Stomach smooth muscle (tissue), 2 donors: ENCODE measurements around the gene TMEM97.

Experiments
- H3K27ac ChIP-seq: one replicate; pipeline ENCODE4 v1.7.0; 2013; ENCODE audit warnings: mild to moderate bottlenecking, low read length, inconsistent platforms
- H3K27me3 ChIP-seq, 2 donors: one replicate each; pipeline ENCODE4 v1.7.0; 2013; ENCODE audit warnings: low read length in 2 of 2; ENCODE audit not compliant: insufficient read depth in 2 of 2, control insufficient read depth in 1 of 2
- H3K36me3 ChIP-seq, 2 donors: one replicate each; pipeline ENCODE4 v1.7.0; 2013; ENCODE audit warnings: low read length in 2 of 2; ENCODE audit not compliant: control insufficient read depth in 2 of 2, insufficient read depth in 2 of 2
- H3K4me1 ChIP-seq: one replicate; pipeline ENCODE4 v1.7.0; 2013; ENCODE audit warnings: low read length; ENCODE audit not compliant: control insufficient read depth, insufficient read depth
- H3K4me3 ChIP-seq, 2 donors: one replicate each; pipeline ENCODE4 v1.7.0; 2013; ENCODE audit warnings: low read length in 2 of 2
- H3K9ac ChIP-seq, 2 donors: one replicate each; pipeline ENCODE4 v1.7.0; 2013; ENCODE audit warnings: low read length in 2 of 2, mild to moderate bottlenecking in 1 of 2
- H3K9me3 ChIP-seq, 2 donors: one replicate each; pipeline ENCODE4 v1.7.0; 2013; ENCODE audit warnings: low read length in 2 of 2; ENCODE audit not compliant: control insufficient read depth in 2 of 2
- donor health status: healthy.
- donor health status: Pancreatic carcinoma.

TMEM97 gene

DNA sequence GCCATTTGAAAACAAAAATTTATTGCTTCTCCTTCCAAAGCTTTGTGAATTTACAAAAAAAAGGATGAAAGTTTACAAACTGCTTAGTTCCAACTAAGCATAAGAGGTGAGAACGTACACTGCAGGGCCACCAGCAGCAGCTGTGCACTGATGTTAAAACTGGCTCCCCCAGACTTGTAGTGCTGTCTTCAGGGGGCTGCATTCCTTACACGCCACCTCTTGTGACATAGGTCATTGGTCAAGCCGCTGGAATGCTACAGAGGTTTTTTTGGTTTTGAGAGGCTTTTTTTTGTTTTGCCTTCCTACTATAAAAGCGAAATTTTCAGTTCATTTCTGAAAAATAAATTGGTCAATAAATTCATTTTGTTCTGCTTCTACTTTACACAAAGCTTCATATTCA lies 9.3 kb downstream of the TMEM97 start:
- Histone ChIP-seq H3K36me3 (peaks cover 24 to 30% of the 10 kb centered on the region in 2 donors), H3K4me3 (no peak overlapping the region), H3K9ac (no peak overlapping the region), H3K9me3 (no peaks in the 10 kb centered on the region), H3K27ac (no peak overlapping the region), H3K27me3 (no peaks in the 10 kb centered on the region), H3K4me1 (peaks cover 3% of the 10 kb centered on the region)

DNA sequence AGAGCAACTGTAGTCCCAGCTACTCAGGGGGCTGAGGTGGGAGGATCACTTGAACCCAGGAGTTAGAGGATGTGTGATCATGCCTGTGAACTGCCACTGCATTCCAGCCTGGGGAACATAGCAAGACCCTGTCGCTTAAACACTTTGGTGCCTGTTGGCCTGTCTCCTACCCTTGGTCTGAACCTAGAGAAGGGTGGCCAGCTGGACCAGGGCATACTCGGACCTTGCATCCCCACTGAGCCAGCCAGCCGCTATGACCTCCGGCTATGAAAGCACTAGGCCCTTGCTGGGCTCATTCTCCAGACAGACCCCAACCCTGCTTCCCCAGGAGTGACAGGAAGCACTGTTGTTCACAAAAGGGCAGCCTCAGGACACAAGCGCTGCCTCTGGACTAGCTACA lies 11.7 kb downstream of the TMEM97 start:
- H3K27me3 ChIP-seq, result no peaks in the 10 kb centered on the region
- no peaks in the 10 kb centered on the region for H3K9me3 ChIP-seq
- peaks cover 19% of the 10 kb centered on the region for H3K4me1 ChIP-seq
- H3K9ac ChIP-seq, result no peak overlapping the region
- H3K27ac ChIP-seq, result no peak overlapping the region
- peaks cover 24 to 30% of the 10 kb centered on the region in 2 donors for H3K36me3 ChIP-seq
- H3K4me3 ChIP-seq, result no peak overlapping the region

DNA sequence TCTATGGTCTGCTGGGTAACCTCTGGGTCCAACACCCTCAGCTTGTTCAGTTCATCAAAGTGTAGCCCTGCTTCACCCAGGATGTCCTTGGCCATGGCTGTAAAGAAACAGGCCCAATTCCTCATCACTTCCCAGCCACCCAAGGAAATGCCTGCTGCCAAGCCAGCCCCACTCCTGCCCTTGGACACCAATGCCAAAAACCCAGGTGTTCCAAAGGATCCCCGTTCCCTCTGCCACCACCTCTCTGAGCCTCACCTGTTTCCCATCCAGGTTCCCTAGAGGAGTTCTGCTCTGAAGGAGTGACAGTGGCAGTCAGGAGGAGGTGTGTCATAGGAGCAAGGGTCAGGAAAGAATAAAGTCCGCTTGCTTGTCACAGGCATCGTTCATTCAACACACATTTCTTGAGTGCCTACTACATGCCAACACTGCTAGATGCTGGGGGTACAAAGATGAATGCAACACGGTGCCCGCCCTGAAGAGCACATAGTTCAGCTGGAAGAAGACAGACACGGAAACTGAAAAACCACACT lies 13.0 kb downstream of the TMEM97 start:
- H3K36me3 ChIP-seq, result peaks cover 20 to 30% of the 10 kb centered on the region in 2 donors
- no peak overlapping the region for H3K27ac ChIP-seq
- H3K4me3 ChIP-seq, result no peak overlapping the region

DNA sequence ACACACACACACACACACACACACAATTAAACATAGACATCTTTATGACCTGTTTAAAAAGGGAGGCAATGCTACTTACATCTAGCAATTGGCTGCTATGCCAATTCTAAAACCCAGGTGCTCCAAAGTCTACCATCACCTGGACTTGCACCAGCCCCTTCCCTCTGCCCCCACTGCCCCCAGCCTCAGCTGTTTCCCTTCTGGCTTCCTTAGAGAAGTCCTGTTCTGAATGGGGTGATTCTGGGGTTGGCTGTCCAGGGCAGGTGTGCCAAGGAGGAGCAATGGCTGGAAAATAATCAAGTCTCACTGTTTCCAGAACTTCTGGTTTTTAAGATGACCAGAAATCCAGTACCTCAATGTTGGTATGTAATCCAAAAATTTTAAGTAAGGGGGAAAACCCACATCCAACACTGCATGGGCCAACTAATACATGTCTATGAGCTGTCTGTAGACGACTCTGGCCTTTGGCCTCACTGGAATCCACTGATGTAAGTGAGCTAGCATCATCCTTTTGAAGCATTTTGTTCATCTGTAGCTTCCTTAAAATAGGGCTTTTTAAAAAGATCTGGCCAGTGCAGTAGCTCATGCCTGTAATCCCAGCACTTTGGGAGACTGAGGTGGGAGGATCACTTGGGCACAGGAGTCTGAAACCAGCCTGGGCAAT lies 14.2 kb downstream of the TMEM97 start:
- Histone ChIP-seq H3K36me3 (peaks cover 20 to 21% of the 10 kb centered on the region in 2 donors), H3K9me3 (no peaks in the 10 kb centered on the region), H3K4me1 (peaks cover 31% of the 10 kb centered on the region), H3K27ac (no peak overlapping the region), H3K9ac (peak overlapping the region in 1 of 2 donors; percentile 5), H3K27me3 (no peaks in the 10 kb centered on the region), H3K4me3 (no peak overlapping the region)

More for the DNA sequence above, 13.0 kb downstream of the TMEM97 start:
- no peaks in the 10 kb centered on the region for H3K9me3 ChIP-seq
- no peak overlapping the region for H3K9ac ChIP-seq
- H3K4me1 ChIP-seq, result peaks cover 31% of the 10 kb centered on the region
- H3K27me3 ChIP-seq, result no peaks in the 10 kb centered on the region

DNA sequence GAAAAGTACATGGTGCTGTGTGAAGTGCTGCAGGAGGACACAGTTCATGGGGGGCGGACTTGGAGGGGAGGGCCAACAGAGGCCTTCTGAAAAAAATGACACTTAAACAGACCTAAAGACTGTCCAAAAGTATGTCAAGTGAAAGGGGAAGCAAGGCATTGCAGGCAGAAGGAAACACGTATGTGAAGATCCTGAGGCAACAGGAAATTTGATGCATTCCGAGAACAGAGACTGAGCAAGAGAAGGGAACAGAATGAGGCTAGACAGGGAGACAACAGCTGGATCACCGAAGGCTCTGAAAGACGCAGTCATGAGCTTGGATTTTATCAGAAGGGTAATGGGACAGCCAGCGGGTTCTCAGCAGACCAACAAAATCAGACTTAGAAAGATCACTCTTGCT lies 15.2 kb downstream of the TMEM97 start:
- H3K9ac ChIP-seq, result peak overlapping the region; percentile 3 to 87
- peaks cover 13 to 14% of the 10 kb centered on the region in 2 donors for H3K36me3 ChIP-seq
- H3K27ac ChIP-seq, result no peak overlapping the region
- no peaks in the 10 kb centered on the region for H3K9me3 ChIP-seq
- H3K4me1 ChIP-seq, result peaks cover 31% of the 10 kb centered on the region
- H3K4me3 ChIP-seq, result peak overlapping the region; percentile 95 to 96
- no peaks in the 10 kb centered on the region for H3K27me3 ChIP-seq

DNA sequence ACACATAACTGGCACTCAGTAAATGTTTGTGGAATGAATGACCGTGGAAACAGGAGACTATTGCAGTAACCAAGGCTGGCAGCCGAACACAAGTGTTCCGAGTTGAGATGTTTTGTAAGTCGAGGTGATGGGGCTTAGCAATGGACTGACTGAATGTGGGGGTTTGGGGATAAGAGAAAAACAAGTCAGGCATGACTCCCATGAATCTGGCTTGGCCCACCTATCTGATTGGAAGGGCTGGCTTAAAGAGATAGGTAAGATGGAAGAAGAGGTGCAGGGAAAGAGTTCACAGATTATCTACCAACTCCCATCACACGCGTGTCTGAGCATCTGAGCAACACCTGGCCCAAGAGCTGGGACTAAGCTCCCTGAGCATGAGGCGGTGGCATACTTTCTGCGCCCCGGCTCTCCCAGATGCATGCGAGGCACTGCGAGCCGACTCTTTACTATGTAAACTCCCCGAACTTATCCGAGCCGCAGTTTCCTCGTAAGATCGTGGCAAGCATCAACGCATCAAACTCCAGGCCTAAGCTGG lies 15.7 kb downstream of the TMEM97 start:
- peaks cover 31% of the 10 kb centered on the region for H3K4me1 ChIP-seq
- H3K36me3 ChIP-seq, result peaks cover 10% of the 10 kb centered on the region in 2 donors
- H3K27me3 ChIP-seq, result no peaks in the 10 kb centered on the region
- peak overlapping the region; percentile 82 to 87 for H3K9ac ChIP-seq
- H3K27ac ChIP-seq, result peak overlapping the region; percentile 88
- H3K9me3 ChIP-seq, result no peaks in the 10 kb centered on the region
- H3K4me3 ChIP-seq, result peak overlapping the region; percentile 95 to 96

DNA sequence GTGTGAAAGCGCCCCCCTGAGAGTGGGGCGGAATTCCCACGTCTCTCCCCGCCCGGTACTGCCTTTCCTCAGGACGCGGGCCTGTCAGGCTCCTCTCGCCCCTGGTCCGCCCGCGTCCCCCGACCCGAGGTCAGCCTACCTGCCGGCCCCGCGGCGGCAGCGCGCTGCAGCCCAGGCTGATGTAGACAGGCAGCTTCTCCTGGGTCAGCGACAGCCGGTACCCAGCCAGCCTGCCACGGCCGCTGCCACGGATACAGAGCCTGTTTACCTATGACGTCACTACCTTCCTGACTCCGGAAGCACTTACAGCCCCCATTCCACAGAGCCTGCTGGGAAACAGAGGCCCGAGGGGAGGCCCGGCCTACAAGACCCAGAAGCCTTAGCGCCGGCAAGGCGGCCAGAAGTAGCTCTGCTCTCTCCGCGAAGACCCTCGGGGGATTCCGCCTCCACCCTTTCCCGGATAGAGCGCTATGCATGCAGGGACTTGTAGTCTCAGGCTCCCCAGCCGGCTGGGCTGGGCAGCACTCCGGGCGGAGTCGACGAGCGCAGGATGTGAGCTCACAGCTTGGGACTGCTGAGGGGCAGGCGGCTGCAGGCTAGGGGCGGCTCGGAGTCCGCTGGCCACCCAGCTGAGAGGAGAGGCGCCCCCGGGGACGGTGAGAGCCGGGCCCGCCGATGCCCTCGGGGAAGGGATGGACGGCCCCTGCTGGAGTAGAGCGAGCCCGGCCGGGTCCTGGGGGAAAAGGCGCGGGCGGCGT lies 16.4 kb downstream of the TMEM97 start, which contains the start of the genes IFT20 and TNFAIP1:
Gene IFT20 (minus strand): TSS at position 272 of the 758 bp plus-strand sequence. CDS start 3,487 bp downstream, outside the sequence.
Gene TNFAIP1 (plus strand): TSS at position 561 of the 758 bp plus-strand sequence. CDS start 3,761 bp downstream, outside the sequence.
- Histone ChIP-seq H3K9ac (peak within 1 kb of the TSS; percentile 94 to 97), H3K36me3 (peaks cover 10 to 14% of the 10 kb centered on the region in 2 donors), H3K9me3 (no peaks in the 10 kb centered on the region), H3K27ac (peak within 1 kb of the TSS; percentile 88), H3K4me3 (peak within 1 kb of the TSS; percentile 95 to 96), H3K27me3 (no peaks in the 10 kb centered on the region), H3K4me1 (peaks cover 31% of the 10 kb centered on the region)

DNA sequence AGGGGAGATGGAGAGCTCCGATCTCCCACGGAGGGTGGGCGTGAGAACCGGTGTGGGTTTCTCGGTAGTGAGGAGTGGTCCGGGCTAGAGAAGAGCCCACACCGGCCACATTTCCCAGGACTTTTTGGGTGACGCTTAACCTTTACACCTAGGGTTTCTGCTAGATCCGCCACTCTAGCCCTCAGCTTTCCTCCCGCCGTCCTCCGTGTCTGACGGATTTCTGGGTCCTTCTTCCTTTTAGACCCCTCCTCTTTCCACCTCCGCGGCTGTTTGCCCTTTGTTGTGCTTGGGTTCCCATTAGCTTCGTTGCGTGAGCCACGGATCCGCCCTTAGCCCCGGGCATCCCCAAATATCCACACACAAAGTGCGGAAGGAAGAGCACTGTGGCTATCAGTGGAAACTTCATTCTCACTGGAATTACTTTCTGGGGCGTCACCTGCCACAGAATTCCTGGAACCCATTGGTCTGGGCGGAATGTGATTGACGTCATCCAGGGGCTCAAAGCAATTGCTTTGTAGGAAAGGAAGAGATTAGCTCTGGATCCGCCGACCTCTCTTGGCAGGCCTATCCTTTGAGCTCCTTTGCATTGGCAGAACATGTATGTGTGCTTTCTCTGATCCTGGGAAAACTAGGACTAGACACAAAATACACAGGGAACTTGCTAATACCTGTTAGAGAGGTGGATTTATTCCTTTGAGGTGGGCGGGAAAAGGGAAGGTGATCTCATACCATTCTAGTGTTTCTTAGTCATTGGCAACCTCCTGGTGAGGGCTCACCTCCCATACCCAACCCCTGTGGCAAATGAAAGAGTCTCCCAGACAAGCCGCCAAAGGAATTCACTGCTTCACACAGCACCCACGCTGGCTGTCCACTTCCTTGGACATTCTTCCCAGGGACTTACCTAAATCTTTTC lies 17.2 kb downstream of the TMEM97 start:
- Histone ChIP-seq H3K4me3 (peak overlapping the region; percentile 94 to 96), H3K4me1 (peaks cover 31% of the 10 kb centered on the region), H3K9ac (peak overlapping the region; percentile 94 to 97), H3K27me3 (no peaks in the 10 kb centered on the region), H3K36me3 (peaks cover 12 to 19% of the 10 kb centered on the region in 2 donors), H3K27ac (peak overlapping the region; percentile 88), H3K9me3 (no peaks in the 10 kb centered on the region)

DNA sequence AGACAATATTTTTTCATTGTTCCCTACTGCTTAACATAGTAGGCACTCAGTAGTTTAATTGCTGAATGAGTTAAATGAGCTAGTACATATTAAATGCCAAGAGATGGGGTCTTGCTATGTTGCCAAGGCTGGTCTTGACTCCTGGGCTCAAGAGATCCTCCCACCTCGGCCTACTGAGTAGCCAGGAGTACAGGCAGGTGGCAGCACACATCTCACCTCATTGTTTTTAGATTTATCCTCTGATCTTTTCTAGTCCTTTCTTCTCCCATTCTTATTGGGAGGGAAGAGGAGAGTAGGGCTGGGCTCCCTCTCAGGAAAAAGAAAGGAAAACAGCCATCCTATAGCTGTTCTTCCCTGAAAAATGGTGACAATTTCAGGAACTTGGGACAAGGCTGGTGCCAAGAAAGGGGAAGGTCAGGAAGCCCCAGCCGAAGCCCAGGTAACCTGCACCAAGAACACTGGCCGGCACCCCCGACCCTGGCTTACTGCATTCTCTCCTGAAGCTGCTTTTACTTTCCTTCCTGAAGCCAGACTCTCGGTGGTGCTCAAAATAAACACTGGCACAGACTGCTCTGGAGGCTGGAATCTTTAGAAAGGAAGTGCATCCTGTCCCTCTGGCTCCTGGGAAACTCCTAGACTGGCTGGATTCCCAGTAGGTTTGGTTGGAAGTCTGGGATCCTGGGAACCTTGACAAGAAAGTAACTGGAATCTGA lies 19.2 kb downstream of the TMEM97 start:
- Histone ChIP-seq H3K4me1 (peaks cover 30% of the 10 kb centered on the region), H3K4me3 (no peak overlapping the region), H3K9ac (peak overlapping the region in 1 of 2 donors; percentile 13), H3K27ac (peak overlapping the region; percentile 26), H3K36me3 (peaks cover 19 to 30% of the 10 kb centered on the region in 2 donors), H3K9me3 (no peaks in the 10 kb centered on the region), H3K27me3 (no peaks in the 10 kb centered on the region)
